Measurements from ENCODE around the gene PNPLA7. TPM values are rescaled to one million over a fixed set of nuclear protein-coding genes. Genes with fewer than 3 reads are reported as not detected.
"Not testable (repeated sequence)": the region's sequence is repeated elsewhere in the genome, so short reads cannot be mapped to it uniquely, and the experiment has no call there.

PNPLA7 gene
- total RNA-seq, 1 donor from 2014 or later: 1.6 TPM

DNA sequence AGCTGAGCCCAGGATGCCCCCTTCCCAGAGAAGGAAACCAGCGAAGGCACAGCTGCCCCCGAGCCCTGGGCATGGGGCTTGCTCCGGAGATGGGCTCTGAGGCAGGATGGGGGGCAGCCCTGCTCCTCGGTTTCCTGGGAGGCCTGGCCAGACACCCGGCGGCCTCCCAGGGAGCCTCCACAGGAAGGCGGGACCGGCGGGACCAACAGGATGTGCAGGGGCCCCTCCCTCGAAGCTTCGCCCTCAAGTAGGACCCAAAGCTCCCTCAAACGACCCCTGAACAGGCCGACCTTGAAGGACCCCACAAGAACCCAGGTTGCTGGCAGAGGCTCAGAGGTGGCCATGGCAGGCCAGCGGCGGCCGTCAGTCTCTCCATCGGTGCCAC lies 138.9 kb downstream of the PNPLA7 start:
- Mint-ChIP-seq H3K27ac (no peak overlapping the region), H3K4me1 (ENCODE audit: low read depth) (peaks cover 7% of the 10 kb centered on the region), H3K9me3 (no peaks in the 10 kb centered on the region), H3K36me3 (ENCODE audit: low read depth) (no peaks in the 10 kb centered on the region), H3K27me3 (ENCODE audit: low read depth) (no peaks in the 10 kb centered on the region), H3K4me3 (ENCODE audit: low read depth) (no peak overlapping the region)
- intact Hi-C loops (cut with micrococcal nuclease): no loop called here
- no peak for DNase-seq (ENCODE audit: low spot score)

DNA sequence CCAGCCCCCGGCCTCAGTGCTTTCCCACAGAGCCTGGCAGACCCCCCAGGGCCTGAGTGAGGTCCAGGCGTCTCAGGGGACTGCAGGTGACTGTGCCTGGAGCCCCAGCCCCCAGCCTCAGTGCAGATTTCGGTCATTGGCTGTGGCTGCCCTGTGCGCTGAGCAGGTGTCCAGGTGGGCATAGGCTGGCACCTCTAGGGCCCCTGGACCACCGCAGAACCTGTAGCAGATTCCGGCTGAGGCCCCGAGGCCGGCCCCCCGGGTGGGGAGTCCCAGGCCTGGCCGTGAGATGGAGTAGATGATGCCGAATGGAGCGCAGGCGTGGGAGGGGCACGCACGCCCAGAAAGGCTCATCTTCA lies 139.3 kb downstream of the PNPLA7 start:
- Mint-ChIP-seq H3K27ac (no peak overlapping the region), H3K9me3 (no peaks in the 10 kb centered on the region), H3K27me3 (ENCODE audit: low read depth) (peaks cover 2% of the 10 kb centered on the region), H3K4me3 (ENCODE audit: low read depth) (no peak overlapping the region), H3K36me3 (ENCODE audit: low read depth) (no peaks in the 10 kb centered on the region), H3K4me1 (ENCODE audit: low read depth) (peaks cover 10% of the 10 kb centered on the region)
- intact Hi-C loops (cut with micrococcal nuclease): no loop called here
- DNase-seq (ENCODE audit: low spot score): no peak

DNA sequence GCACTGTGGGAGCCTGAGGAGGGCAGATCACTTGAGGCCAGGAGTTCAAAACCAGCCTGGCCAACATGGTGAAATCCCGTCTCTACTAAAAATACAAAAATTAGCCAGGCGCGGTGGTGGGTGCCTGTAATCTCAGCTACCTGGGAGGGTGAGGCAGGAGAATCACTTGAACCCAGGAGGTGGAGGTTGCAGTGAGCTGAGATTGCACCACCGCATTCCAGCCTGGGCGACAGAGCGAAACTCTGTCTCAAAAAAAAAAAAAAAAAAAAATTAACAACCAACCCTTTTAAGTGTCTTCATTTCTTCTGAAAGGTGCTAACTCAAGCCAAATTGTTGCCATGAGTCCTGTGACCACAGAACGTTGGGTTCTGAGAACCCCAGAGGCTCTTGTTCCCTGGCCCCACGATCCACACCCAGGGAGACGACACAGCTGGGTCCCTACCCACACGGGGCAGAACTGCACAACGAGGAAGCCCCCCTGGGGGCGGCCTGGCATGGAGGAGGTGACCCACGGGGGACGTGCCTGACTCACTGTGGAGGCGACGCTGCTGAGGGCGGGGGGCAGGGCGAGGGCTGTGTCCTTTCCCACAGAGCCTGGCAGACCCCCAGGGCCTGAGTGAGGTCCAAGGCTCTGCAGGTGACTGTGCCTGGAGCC lies 139.8 kb downstream of the PNPLA7 start:
- intact Hi-C loops (cut with micrococcal nuclease); H3K36me3 Mint-ChIP-seq (ENCODE audit: low read depth); H3K27me3 Mint-ChIP-seq (ENCODE audit: low read depth); H3K9me3 Mint-ChIP-seq; H3K4me3 Mint-ChIP-seq (ENCODE audit: low read depth); H3K27ac Mint-ChIP-seq; DNase-seq (ENCODE audit: low spot score): not testable (repeated sequence)
- peaks cover 14% of the 10 kb centered on the region for H3K4me1 Mint-ChIP-seq (ENCODE audit: low read depth)

Other genes starting within 250 kb of the PNPLA7 start
- gene NRARP, start 248.1 kb downstream of the PNPLA7 start, total RNA-seq: 9.3 and 11.2 TPM in 2 replicates
- gene EXD3, start 127.2 kb downstream of the PNPLA7 start, total RNA-seq: 6.8 and 8.0 TPM in 2 replicates
- gene NOXA1, start 127.0 kb downstream of the PNPLA7 start, total RNA-seq: 0.39 and 0.46 TPM in 2 replicates
- not detected in 2 replicates for gene ENTPD8, start 109.0 kb downstream of the PNPLA7 start, total RNA-seq
- 56.1 and 57.6 TPM in 2 replicates for gene NSMF, start 91.1 kb downstream of the PNPLA7 start, total RNA-seq
- gene MRPL41, start 1.5 kb upstream of the PNPLA7 start, total RNA-seq: 43.2 and 49.4 TPM in 2 replicates
- gene DPH7, start 28.5 kb upstream of the PNPLA7 start, total RNA-seq: 43.2 and 46.2 TPM in 2 replicates
- gene ZMYND19, start 40.1 kb upstream of the PNPLA7 start, total RNA-seq: 72.4 and 74.4 TPM in 2 replicates
- gene ARRDC1, start 55.3 kb upstream of the PNPLA7 start, total RNA-seq: 71.1 and 73.1 TPM in 2 replicates
- gene EHMT1, start 68.6 kb upstream of the PNPLA7 start, total RNA-seq: 96.5 and 103 TPM in 2 replicates